IPS DF 4.7 (cell line): ENCODE data around the gene CHRM4.

ENCODE experiments used
- DNase-seq: peaks from one replicate; pipeline ENCODE4 v3.0.0-alpha.2; 2013; ENCODE audit warnings: low spot score; ENCODE audit errors: extremely low read depth

Gene CHRM4

GRCh38 chr11:46402957-46403902 is 11.7 kb upstream of the CHRM4 start:
- no peak for DNase-seq

- no peak for DNase-seq
Measured at GRCh38 chr11:46397526-46397925, 6.0 kb upstream of the CHRM4 start.

- DNase-seq = no peak
Measured at GRCh38 chr11:46393759-46394158, 2.2 kb upstream of the CHRM4 start.

- no peak for DNase-seq
Measured at GRCh38 chr11:46393231-46393616, 1.6 kb upstream of the CHRM4 start.

GRCh38 chr11:46392421-46393230 is 1.1 kb upstream of the CHRM4 start:
- DNase-seq = no peak

GRCh38 chr11:46391186-46391577 is 394 bp downstream of the CHRM4 start:
- no peak for DNase-seq

GRCh38 chr11:46390331-46391171 is 1.0 kb downstream of the CHRM4 start:
- no peak for DNase-seq

GRCh38 chr11:46389450-46390330 is 1.9 kb downstream of the CHRM4 start:
- no peak for DNase-seq

GRCh38 chr11:46388619-46389449 is 2.7 kb downstream of the CHRM4 start:
- DNase-seq = no peak

- no peak for DNase-seq
Measured at GRCh38 chr11:46387919-46388618, 3.5 kb downstream of the CHRM4 start.

- DNase-seq = no peak
Measured at GRCh38 chr11:46387456-46387855, 4.1 kb downstream of the CHRM4 start.

- no peak for DNase-seq
Measured at GRCh38 chr11:46386674-46387073, 4.9 kb downstream of the CHRM4 start.

GRCh38 chr11:46386005-46386578 is 5.5 kb downstream of the CHRM4 start:
- no peak for DNase-seq

- DNase-seq = no peak
Measured at GRCh38 chr11:46385169-46386004, 6.2 kb downstream of the CHRM4 start.

GRCh38 chr11:46383974-46384701 is 7.4 kb downstream of the CHRM4 start:
- DNase-seq = no peak

- DNase-seq = no peak
Measured at GRCh38 chr11:46383404-46383758, 8.2 kb downstream of the CHRM4 start.
